ENCODE results near the gene UAP1L1.

GRCh38 chr9:137079401-137079787 lies 2.1 kb downstream of the UAP1L1 start:
- TF ChIP-seq RAD21 (IDR thresholded peaks at IDR 0.05 in 1 of 2, conservative IDR thresholded peaks at IDR 0.05 in 1 of 2; ENCODE audit: low read depth in 2 of 2, low read length in 2 of 2) (no peak), RNF2 (IDR thresholded peaks at IDR 0.05; ENCODE audit: borderline replicate concordance, low read depth, low read length, missing control alignments, poor library complexity, severe bottlenecking) (no peak), TAF1 (IDR thresholded peaks at IDR 0.05; ENCODE audit: low read depth, low read length) (no peak), RFX5 (IDR thresholded peaks at IDR 0.05; ENCODE audit: borderline replicate concordance, low read depth, low read length) (no peak), HDAC2 (IDR thresholded peaks at IDR 0.05; ENCODE audit: borderline replicate concordance in 1 of 2, low read depth in 2 of 2, low read length in 2 of 2) (no peak), CBX5 (IDR thresholded peaks at IDR 0.05; ENCODE audit: low read depth, low read length) (no peak)
- TF ChIP-seq, protein P1, sequence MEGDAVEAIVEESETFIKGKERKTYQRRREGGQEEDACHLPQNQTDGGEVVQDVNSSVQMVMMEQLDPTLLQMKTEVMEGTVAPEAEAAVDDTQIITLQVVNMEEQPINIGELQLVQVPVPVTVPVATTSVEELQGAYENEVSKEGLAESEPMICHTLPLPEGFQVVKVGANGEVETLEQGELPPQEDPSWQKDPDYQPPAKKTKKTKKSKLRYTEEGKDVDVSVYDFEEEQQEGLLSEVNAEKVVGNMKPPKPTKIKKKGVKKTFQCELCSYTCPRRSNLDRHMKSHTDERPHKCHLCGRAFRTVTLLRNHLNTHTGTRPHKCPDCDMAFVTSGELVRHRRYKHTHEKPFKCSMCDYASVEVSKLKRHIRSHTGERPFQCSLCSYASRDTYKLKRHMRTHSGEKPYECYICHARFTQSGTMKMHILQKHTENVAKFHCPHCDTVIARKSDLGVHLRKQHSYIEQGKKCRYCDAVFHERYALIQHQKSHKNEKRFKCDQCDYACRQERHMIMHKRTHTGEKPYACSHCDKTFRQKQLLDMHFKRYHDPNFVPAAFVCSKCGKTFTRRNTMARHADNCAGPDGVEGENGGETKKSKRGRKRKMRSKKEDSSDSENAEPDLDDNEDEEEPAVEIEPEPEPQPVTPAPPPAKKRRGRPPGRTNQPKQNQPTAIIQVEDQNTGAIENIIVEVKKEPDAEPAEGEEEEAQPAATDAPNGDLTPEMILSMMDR (IDR thresholded peaks at IDR 0.05; ENCODE audit: control extremely low read depth in 1 of 3, insufficient read depth in 1 of 3, low read depth in 1 of 3, low read length in 3 of 3), result no peak
